ENCODE measurements around the gene DALRD3. TPM values are rescaled to one million over a fixed set of nuclear protein-coding genes. Genes with fewer than 3 reads are reported as not detected.

DALRD3 gene
- total and polyA plus RNA-seq, 2 of the 8 experiments (the other 6 are each of a cell fraction or from before 2014, with no cell fraction given) = 30.4 to 86.5 TPM

DNA sequence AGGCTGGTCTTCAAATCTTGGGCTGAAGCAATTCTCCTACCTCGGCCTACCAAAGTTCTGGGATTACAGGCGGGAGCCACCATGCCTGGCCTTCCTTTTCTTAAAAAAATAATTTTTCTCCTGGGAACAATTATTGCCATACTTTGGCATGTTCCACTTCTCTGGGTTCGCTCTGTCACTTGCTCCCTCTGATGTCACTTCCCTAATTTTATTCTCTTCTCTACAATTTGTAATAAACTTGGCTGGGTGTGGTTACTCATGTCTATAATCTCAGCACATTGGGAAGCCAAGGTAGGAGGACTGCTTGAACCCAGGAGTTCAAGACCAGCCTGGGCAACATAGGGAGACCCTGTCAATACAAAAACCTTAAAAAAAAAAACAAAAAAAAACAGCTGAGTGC lies 16.9 kb upstream of the DALRD3 start:
- Histone ChIP-seq H3K23me2 (ENCODE audit: low read depth, low read length) (no peaks in the 10 kb centered on the region), H2BK20ac (ENCODE audit: low read length) (no peak overlapping the region), H2BK15ac (ENCODE audit: low read length) (no peak overlapping the region), H4K8ac (ENCODE audit: extremely low read depth, insufficient read depth, low read length) (no peak overlapping the region), H3K56ac (replicated peaks; ENCODE audit: insufficient read length, low read depth, low read length) (no peak overlapping the region), H3K14ac (ENCODE audit: insufficient read length) (no peak overlapping the region), H3K4me1 (replicated peaks in 1 of 4; ENCODE audit: control insufficient read depth in 3 of 4, insufficient read depth in 4 of 4, low read length in 3 of 4) (no peaks in the 10 kb centered on the region), H3K27ac (ENCODE audit: low read depth, low read length) (no peak overlapping the region), H3K9me3 (ENCODE audit: insufficient read depth in 2 of 2, low read depth in 1 of 2, low read length in 1 of 2) (no peaks in the 10 kb centered on the region), H2BK120ac (replicated peaks; ENCODE audit: low read depth, low read length) (no peak overlapping the region), H2AK5ac (ENCODE audit: low read depth, low read length) (no peak overlapping the region), H3K18ac (ENCODE audit: extremely low read depth, low read length) (no peak overlapping the region), H3K4me3 (ENCODE audit: extremely low read depth in 1 of 4, insufficient read depth in 2 of 4, low read depth in 3 of 4, low read length in 4 of 4) (no peak overlapping the region), H4K91ac (replicated peaks; ENCODE audit: insufficient read length, low read length) (no peak overlapping the region), H3K36me3 (ENCODE audit: control insufficient read depth in 2 of 4, insufficient read depth in 4 of 4, low read length in 3 of 4) (peaks cover 20 to 49% (median 36%) of the 10 kb centered on the region in 4 experiments), H3K79me2 (ENCODE audit: control insufficient read depth in 1 of 2, insufficient read depth in 2 of 2, low read length in 2 of 2) (no peaks in the 10 kb centered on the region), H3K79me1 (ENCODE audit: low read depth, low read length) (peaks cover 2% of the 10 kb centered on the region; the same call in 1 of the 2 replicates), H3K27me3 (replicated peaks in 1 of 4; ENCODE audit: control insufficient read depth in 3 of 4, extremely low read depth in 1 of 4, insufficient read depth in 3 of 4, low read length in 3 of 4) (no peaks in the 10 kb centered on the region), H2BK12ac (ENCODE audit: low read depth, low read length) (no peak overlapping the region), H4K20me1 (replicated peaks in 1 of 2; ENCODE audit: control insufficient read depth in 1 of 2, insufficient read depth in 2 of 2, low read length in 2 of 2) (peaks cover 7 to 9% of the 10 kb centered on the region in 2 experiments), H3K9ac (replicated peaks in 1 of 4; ENCODE audit: extremely low read depth in 1 of 4, low read depth in 3 of 4, low read length in 3 of 4) (no peak overlapping the region), H3K23ac (ENCODE audit: insufficient read length) (no peak overlapping the region), H2BK5ac (ENCODE audit: low read depth, low read length) (no peak overlapping the region), H3K4me2 (ENCODE audit: insufficient read depth in 1 of 2, low read depth in 2 of 2, low read length in 2 of 2) (no peak overlapping the region), H3K4ac (replicated peaks; ENCODE audit: insufficient read length, low read depth, low read length) (no peak overlapping the region), H4K5ac (ENCODE audit: insufficient read length, low read depth, low read length) (no peak overlapping the region), H2AFZ (ENCODE audit: low read length) (no peak overlapping the region)
- WGBS, 2 experiments (ENCODE audit: extremely low coverage in 1 of 2, insufficient coverage in 1 of 2, insufficient read length in 1 of 2, insufficient replicate concordance in 2 of 2, low coverage in 1 of 2, low lambda C conversion rate in 2 of 2, missing lambda C conversion rate in 1 of 2) = 89% methylated on average over 3 of the region's 3 CpGs; no CpG with 5 or more reads in 1 of the 2 experiments
- TF ChIP-seq RFX5 (IDR thresholded peaks at IDR 0.05; ENCODE audit: borderline replicate concordance, low read depth, low read length) (no peak), TCF12 (IDR thresholded peaks at IDR 0.05; ENCODE audit: low read depth, low read length) (no peak), TAF7 (optimal IDR thresholded peaks at IDR 0.05; ENCODE audit: borderline replicate concordance, low read depth, low read length) (no peak), POLR2A (IDR thresholded peaks at IDR 0.05; ENCODE audit: control extremely low read depth in 1 of 2, low read depth in 2 of 2, low read length in 2 of 2) (no peak), CHD1 (IDR thresholded peaks at IDR 0.05; ENCODE audit: low read depth, low read length) (no peak), NANOG (IDR thresholded peaks at IDR 0.05; ENCODE audit: insufficient read depth, low read depth, low read length, poor library complexity, severe bottlenecking) (no peak), SUZ12 (IDR thresholded peaks at IDR 0.05; ENCODE audit: low read length) (no peak)
- ChIA-PET POLR2A (ENCODE audit: partially characterized antibody) (interaction anchor here (0.6 to 5.5 kb wide), 3 partner anchors 13 to 408 kb away, joined by 3 to 41 read pairs (median 3); partner anchors contain the start of gene NDUFAF3), CTCF (ENCODE audit: partially characterized antibody) (no interaction called here)
- DNase-seq (ENCODE audit: low read depth in 1 of 2, low spot score in 2 of 2) (no peak), FAIRE-seq (no peak)
